Measurements from ENCODE around the gene INCENP.

- TF ChIP-seq CTCF (conservative IDR thresholded peaks at IDR 0.05; ENCODE audit: low read length), result no peak
- TF ChIP-seq EZH2phosphoT487 (IDR thresholded peaks at IDR 0.05; ENCODE audit: borderline replicate concordance, low read depth, low read length), result no peak
These were observed 14.8 kb upstream of the INCENP start for GRCh38 chr11:62108971-62109404.

Measured in OCI-LY7 (cell line).